ENCODE data around the gene MACROH2A2.

DNA sequence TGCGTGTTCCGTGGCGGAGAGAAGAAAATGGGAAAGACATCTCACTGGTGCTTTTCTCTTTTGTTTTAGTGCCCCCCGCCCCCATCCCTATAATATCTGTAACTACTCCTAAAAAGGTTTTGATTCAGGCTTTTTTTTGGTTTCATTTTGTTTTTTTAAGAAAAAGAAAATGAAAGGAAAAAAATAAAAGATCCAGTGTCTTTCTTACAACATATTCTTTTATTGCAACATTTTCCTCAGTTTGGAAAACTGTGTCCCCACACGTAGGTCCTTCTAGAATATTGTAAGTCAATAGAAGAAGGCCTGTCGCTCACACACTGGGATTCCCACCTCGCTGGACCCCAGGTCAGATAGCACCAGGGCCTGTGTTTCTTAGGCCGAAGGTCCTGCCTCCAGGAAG, 59.4 kb downstream of the MACROH2A2 start:
- no peak for TF ChIP-seq EZH2phosphoT487 (IDR thresholded peaks at IDR 0.05; ENCODE audit: unreplicated experiment)
- TF ChIP-seq, protein P1, sequence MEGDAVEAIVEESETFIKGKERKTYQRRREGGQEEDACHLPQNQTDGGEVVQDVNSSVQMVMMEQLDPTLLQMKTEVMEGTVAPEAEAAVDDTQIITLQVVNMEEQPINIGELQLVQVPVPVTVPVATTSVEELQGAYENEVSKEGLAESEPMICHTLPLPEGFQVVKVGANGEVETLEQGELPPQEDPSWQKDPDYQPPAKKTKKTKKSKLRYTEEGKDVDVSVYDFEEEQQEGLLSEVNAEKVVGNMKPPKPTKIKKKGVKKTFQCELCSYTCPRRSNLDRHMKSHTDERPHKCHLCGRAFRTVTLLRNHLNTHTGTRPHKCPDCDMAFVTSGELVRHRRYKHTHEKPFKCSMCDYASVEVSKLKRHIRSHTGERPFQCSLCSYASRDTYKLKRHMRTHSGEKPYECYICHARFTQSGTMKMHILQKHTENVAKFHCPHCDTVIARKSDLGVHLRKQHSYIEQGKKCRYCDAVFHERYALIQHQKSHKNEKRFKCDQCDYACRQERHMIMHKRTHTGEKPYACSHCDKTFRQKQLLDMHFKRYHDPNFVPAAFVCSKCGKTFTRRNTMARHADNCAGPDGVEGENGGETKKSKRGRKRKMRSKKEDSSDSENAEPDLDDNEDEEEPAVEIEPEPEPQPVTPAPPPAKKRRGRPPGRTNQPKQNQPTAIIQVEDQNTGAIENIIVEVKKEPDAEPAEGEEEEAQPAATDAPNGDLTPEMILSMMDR (conservative IDR thresholded peaks at IDR 0.05; ENCODE audit: low read depth in 2 of 2), result no peak

Measured in GM23338 (cell line).